Measurements from ENCODE around the gene SEPTIN1. TPM values are rescaled to one million over a fixed set of nuclear protein-coding genes. Genes with fewer than 3 reads are reported as not detected.

Gene SEPTIN1, protein sequence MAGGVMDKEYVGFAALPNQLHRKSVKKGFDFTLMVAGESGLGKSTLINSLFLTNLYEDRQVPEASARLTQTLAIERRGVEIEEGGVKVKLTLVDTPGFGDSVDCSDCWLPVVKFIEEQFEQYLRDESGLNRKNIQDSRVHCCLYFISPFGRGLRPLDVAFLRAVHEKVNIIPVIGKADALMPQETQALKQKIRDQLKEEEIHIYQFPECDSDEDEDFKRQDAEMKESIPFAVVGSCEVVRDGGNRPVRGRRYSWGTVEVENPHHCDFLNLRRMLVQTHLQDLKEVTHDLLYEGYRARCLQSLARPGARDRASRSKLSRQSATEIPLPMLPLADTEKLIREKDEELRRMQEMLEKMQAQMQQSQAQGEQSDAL
- 2.0 and 2.3 TPM in 2 replicates for total RNA-seq
- long read RNA-seq, partial matches to known transcripts = 0 of 2 reads
- long read RNA-seq, other reads (novel, unspliced or antisense) = 2 of 2 reads

DNA sequence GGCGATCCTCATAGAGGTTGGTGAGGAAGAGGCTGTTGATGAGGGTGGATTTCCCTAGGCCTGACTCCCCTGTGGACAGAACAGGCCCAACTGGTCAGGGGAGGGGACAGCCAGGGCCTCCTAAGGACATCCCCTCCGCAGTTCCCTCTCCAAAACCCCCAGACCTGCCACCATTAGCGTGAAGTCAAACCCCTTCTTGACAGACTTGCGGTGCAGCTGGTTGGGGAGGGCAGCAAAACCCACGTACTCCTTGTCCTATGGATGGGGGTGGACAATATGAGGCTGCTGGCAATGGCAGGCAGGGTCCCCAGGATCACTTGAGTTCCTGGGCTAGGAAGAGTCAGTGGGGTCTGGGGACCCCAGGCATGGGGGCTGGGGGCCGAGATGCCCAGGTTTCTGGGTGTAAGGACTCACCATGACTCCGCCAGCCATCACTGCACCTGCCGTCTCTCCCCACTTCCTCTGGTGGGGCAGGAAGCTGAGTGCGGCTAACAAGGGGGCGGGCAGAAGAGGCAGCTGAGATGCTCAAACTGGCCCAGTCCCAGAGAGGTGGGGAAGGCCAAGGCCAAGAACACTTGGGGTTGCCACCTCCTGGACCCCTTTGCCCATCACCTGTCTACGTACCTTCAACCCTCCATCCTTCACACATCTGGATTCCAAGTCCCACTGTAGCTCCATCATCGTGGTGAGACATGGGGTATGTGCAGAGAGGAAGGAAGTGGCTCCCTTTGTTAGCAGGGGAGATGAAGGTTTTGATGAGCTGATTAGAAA lies at the start of gene SEPTIN1:
TSS of gene SEPTIN1 (minus strand) at position 451 of the 771 bp plus-strand sequence. CDS start at position 432, 19 bp downstream.
- no peaks in the 10 kb centered on the region for H3K9me3 Mint-ChIP-seq (ENCODE audit: low read depth)
- H3K27me3 Mint-ChIP-seq = no peaks in the 10 kb centered on the region
- no peak for DNase-seq (ENCODE audit: low spot score, unreplicated experiment)
- H3K4me1 Mint-ChIP-seq (ENCODE audit: low read depth) = peaks cover 7% of the 10 kb centered on the region
- no peak within 1 kb of the TSS for H3K4me3 Mint-ChIP-seq (ENCODE audit: low read depth)
- TF ChIP-seq, protein P1, sequence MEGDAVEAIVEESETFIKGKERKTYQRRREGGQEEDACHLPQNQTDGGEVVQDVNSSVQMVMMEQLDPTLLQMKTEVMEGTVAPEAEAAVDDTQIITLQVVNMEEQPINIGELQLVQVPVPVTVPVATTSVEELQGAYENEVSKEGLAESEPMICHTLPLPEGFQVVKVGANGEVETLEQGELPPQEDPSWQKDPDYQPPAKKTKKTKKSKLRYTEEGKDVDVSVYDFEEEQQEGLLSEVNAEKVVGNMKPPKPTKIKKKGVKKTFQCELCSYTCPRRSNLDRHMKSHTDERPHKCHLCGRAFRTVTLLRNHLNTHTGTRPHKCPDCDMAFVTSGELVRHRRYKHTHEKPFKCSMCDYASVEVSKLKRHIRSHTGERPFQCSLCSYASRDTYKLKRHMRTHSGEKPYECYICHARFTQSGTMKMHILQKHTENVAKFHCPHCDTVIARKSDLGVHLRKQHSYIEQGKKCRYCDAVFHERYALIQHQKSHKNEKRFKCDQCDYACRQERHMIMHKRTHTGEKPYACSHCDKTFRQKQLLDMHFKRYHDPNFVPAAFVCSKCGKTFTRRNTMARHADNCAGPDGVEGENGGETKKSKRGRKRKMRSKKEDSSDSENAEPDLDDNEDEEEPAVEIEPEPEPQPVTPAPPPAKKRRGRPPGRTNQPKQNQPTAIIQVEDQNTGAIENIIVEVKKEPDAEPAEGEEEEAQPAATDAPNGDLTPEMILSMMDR (IDR thresholded peaks at IDR 0.05; ENCODE audit: unreplicated experiment) = no peak
- H3K27ac Mint-ChIP-seq = peak within 1 kb of the TSS; percentile 59
- H3K36me3 Mint-ChIP-seq (ENCODE audit: insufficient read depth) = peaks cover 2% of the 10 kb centered on the region

DNA sequence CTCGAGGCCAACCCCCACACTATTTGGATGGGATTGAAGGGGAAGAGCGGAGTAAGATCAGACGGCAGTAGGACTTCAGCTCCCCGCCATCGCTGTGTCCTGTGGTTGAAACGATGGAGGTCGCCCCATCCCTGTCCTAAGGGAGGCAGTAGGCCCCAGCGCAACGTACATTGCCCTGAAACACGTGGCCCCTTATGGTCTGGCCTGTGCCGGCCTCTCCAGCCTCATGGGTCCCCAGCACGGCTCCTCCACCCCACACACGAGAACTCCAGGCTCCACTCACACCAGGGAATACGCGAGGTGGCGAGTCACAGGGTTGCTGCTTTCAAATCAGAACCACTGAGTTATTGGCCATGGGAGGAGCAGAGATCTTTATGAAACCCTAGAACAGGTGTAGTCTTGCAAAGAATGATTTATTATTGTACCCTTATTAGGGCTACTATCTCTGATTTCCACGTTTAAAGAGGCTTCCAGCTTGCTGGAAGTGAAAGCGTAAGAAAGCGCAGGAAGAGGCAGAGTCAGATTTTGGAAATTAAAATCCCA lies 48.1 kb upstream of the SEPTIN1 start:
- Mint-ChIP-seq H3K4me3 (ENCODE audit: low read depth) (no peak overlapping the region), H3K27ac (no peak overlapping the region), H3K27me3 (peaks cover 3% of the 10 kb centered on the region), H3K4me1 (ENCODE audit: low read depth) (peaks cover 10% of the 10 kb centered on the region), H3K36me3 (ENCODE audit: insufficient read depth) (peaks cover 12% of the 10 kb centered on the region), H3K9me3 (ENCODE audit: low read depth) (no peaks in the 10 kb centered on the region)
- TF ChIP-seq, protein P1 (IDR thresholded peaks at IDR 0.05; ENCODE audit: unreplicated experiment) = no peak
- no peak for DNase-seq (ENCODE audit: low spot score, unreplicated experiment)

DNA sequence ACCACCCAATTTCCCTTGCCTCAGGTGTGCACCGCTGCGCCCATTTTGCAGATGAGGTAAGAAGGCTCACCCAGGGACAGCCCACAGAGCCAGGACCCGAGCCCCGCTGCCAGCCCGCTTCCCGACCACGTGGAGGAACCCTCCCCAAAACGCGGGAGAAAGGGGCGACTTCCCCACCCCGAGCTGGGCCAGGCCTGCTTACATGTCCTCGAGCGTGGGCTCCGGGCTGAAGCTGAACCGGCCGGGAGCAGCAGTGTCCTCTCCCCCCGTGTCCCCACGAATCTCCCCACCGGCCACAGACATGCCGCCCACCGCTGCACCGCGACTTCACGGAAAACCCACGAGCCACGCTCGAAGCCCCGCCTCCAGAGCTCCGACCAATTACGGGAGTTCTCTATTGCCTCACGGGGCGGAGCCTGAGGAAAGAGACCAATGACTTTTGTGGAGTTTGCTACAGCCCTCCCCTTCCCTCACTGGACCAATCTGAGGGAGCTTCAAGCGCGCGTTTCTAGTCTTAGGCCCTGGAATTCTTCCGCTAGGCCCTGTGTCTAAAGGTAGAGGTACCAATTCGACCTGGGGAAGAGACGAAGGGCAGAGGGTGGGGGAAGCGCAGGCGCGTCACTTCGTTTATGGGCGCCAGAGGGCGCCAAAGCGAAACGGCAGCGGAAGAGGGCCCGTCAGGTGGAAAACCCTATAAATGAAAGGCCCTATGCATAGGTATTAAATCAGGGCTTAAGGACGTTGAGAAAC lies 47.5 kb upstream of the SEPTIN1 start, which contains the start of gene DCTPP1:
TSS of gene DCTPP1 (minus strand) at position 353 of the 750 bp plus-strand sequence. CDS start at position 303, 50 bp downstream.
- peak; percentile 86 for DNase-seq (ENCODE audit: low spot score, unreplicated experiment)
- TF ChIP-seq, protein P1 (IDR thresholded peaks at IDR 0.05; ENCODE audit: unreplicated experiment) = peak; percentile 83
- Mint-ChIP-seq H3K36me3 (ENCODE audit: insufficient read depth) (peaks cover 13% of the 10 kb centered on the region), H3K27ac (peak within 1 kb of the TSS; percentile 1), H3K4me3 (ENCODE audit: low read depth) (no peak within 1 kb of the TSS), H3K4me1 (ENCODE audit: low read depth) (peaks cover 10% of the 10 kb centered on the region), H3K9me3 (ENCODE audit: low read depth) (no peaks in the 10 kb centered on the region), H3K27me3 (peaks cover 1% of the 10 kb centered on the region)

DNA sequence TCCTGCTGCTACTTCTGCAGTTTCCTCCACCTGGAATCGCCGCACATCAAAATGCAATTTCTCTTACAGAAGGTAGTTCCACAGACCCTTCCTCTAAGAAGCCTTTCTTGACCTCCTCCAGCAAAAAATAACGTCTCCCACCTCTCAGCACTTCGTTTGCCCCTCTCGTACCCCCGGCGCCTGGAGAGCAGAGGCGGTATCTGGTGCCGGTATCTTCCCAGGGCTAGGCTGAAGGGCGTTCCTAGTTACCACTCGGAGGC lies 47.0 kb upstream of the SEPTIN1 start:
- Mint-ChIP-seq H3K27me3 (no peaks in the 10 kb centered on the region), H3K4me3 (ENCODE audit: low read depth) (no peak overlapping the region), H3K9me3 (ENCODE audit: low read depth) (no peaks in the 10 kb centered on the region), H3K4me1 (ENCODE audit: low read depth) (peaks cover 10% of the 10 kb centered on the region), H3K36me3 (ENCODE audit: insufficient read depth) (peaks cover 16% of the 10 kb centered on the region), H3K27ac (peak overlapping the region; percentile 1)
- no peak for DNase-seq (ENCODE audit: low spot score, unreplicated experiment)
- TF ChIP-seq, protein P1 (IDR thresholded peaks at IDR 0.05; ENCODE audit: unreplicated experiment) = no peak
